IMR-90 (cell line): ENCODE measurements around the gene PANK2. TPM values are rescaled to one million over a fixed set of nuclear protein-coding genes. Genes with fewer than 3 reads are reported as not detected.

Source experiments
- ATAC-seq: fragments of 200-7000 bp; cut with Tn5 transposase; 2 replicates; pipeline ENCODE4 v1.9.1; 2020; ENCODE audit warnings: low read depth, mild to moderate bottlenecking, moderate library complexity
- BruUV-seq: library from RNA; stranded (reverse); fragments of 400-500 nt; replicated peaks from 2 replicates; lab custom pipeline; 2021; lab: Mats Ljungman, UMichigan
- CTCF ChIA-PET: fragments of 300-600 bp; formaldehyde crosslinking; extraction: SDS; loops from one replicate; lab custom pipeline; 2021; ENCODE audit warnings: antibody characterized with exemption; lab: Yijun Ruan, JAX
- POLR2A ChIA-PET: fragments of 300-600 bp; sonication (Branson Sonifier 250); formaldehyde crosslinking; loops from one replicate; lab custom pipeline; 2022; ENCODE audit warnings: antibody characterized with exemption; ENCODE audit not compliant: unreplicated experiment; lab: Charles Lee
- DNase-seq: peaks from one replicate; pipeline ENCODE4 v3.0.0; 2013
- H2AFZ ChIP-seq: replicated peaks from 2 replicates; pipeline ENCODE3; 2013; ENCODE audit warnings: low read length, mild to moderate bottlenecking; ENCODE audit not compliant: poor library complexity
- H2AK5ac ChIP-seq: 2 replicates; pipeline ENCODE4 v1.6.1; 2013; ENCODE audit warnings: low read depth, low read length, inconsistent platforms
- H2AK9ac ChIP-seq: replicated peaks from 2 replicates; pipeline ENCODE3; 2013; ENCODE audit warnings: mild to moderate bottlenecking, low read depth, low read length, moderate library complexity; ENCODE audit not compliant: poor library complexity
- H2BK120ac ChIP-seq: 2 replicates; pipeline ENCODE4 v1.6.1; 2013; ENCODE audit warnings: low read depth, low read length, inconsistent platforms
- H2BK15ac ChIP-seq: 3 replicates; pipeline ENCODE4 v1.6.1; 2013; ENCODE audit warnings: low read depth, low read length, inconsistent platforms
- H2BK20ac ChIP-seq: 2 replicates; pipeline ENCODE4 v1.6.1; 2013; ENCODE audit warnings: low read depth, mild to moderate bottlenecking, inconsistent platforms, low read length, moderate library complexity
- H2BK5ac ChIP-seq: 2 replicates; pipeline ENCODE4 v1.6.1; 2013; ENCODE audit warnings: mild to moderate bottlenecking, low read depth, low read length, inconsistent platforms; ENCODE audit not compliant: poor library complexity, severe bottlenecking
- H3K14ac ChIP-seq: replicated peaks from 2 replicates; pipeline ENCODE4 v1.6.1; 2013; ENCODE audit warnings: low read depth, low read length, inconsistent platforms
- H3K18ac ChIP-seq: 2 replicates; pipeline ENCODE4 v1.6.1; 2013; ENCODE audit warnings: low read depth, low read length, control low read depth
- H3K23ac ChIP-seq: 2 replicates; pipeline ENCODE4 v1.6.1; 2013; ENCODE audit warnings: low read depth, low read length, inconsistent platforms
- H3K27ac ChIP-seq: 2 replicates; pipeline ENCODE4 v1.5.1; 2013; ENCODE audit warnings: mild to moderate bottlenecking, control low read depth, low read length; ENCODE audit not compliant: insufficient read depth
- H3K27me3 ChIP-seq: 2 replicates; pipeline ENCODE4 v1.6.1; 2013; ENCODE audit warnings: low read length; ENCODE audit not compliant: control insufficient read depth, insufficient read depth
- H3K36me3 ChIP-seq: 2 replicates; pipeline ENCODE4 v1.6.1; 2013; ENCODE audit warnings: low read length, mixed read lengths; ENCODE audit not compliant: control insufficient read depth, insufficient read depth
- H3K4ac ChIP-seq: 2 replicates; pipeline ENCODE4 v1.6.1; 2013; ENCODE audit warnings: low read depth, low read length, inconsistent platforms
- H3K4me1 ChIP-seq: 2 replicates; pipeline ENCODE4 v1.6.1; 2013; ENCODE audit warnings: low read length, mixed read lengths; ENCODE audit not compliant: control insufficient read depth, insufficient read depth
- H3K4me2 ChIP-seq: 2 replicates; pipeline ENCODE4 v1.6.1; 2013; ENCODE audit warnings: low read depth, mild to moderate bottlenecking, control low read depth, low read length, moderate library complexity
- H3K4me3 ChIP-seq: 2 replicates; pipeline ENCODE4 v1.5.1; 2013; ENCODE audit warnings: low read depth, mild to moderate bottlenecking, control low read depth, low read length, moderate library complexity; ENCODE audit not compliant: insufficient read depth
- H3K56ac ChIP-seq: 2 replicates; pipeline ENCODE4 v1.6.1; 2013; ENCODE audit warnings: low read length, inconsistent platforms; ENCODE audit not compliant: insufficient read depth; ENCODE audit errors: extremely low read depth
- H3K79me1 ChIP-seq, 2 experiments: 2 replicates each; pipeline ENCODE4 v1.6.1; 2013; ENCODE audit warnings: low read length in 2 of 2, inconsistent platforms in 1 of 2, low read depth in 1 of 2
- H3K9ac ChIP-seq: 2 replicates; pipeline ENCODE4 v1.6.1; 2013; ENCODE audit warnings: low read depth, low read length, control low read depth
- H3K9me1 ChIP-seq: 2 replicates; pipeline ENCODE4 v1.6.1; 2013; ENCODE audit warnings: low read length, inconsistent platforms; ENCODE audit not compliant: insufficient read depth
- H3K9me3 ChIP-seq: 2 replicates; pipeline ENCODE4 v1.6.1; 2013; ENCODE audit warnings: low read length; ENCODE audit not compliant: control insufficient read depth, insufficient read depth
- H4K20me1 ChIP-seq: 2 replicates; pipeline ENCODE4 v1.6.1; 2013; ENCODE audit warnings: low read length, inconsistent platforms; ENCODE audit not compliant: insufficient read depth
- H4K5ac ChIP-seq: 2 replicates; pipeline ENCODE4 v1.6.1; 2013; ENCODE audit warnings: mild to moderate bottlenecking, low read depth, low read length, control low read depth
- H4K8ac ChIP-seq, 2 experiments: 2 replicates each; pipeline ENCODE4 v1.6.1; 2013; ENCODE audit warnings: low read depth in 2 of 2, low read length in 2 of 2, control low read depth in 1 of 2, inconsistent platforms in 1 of 2
- H4K91ac ChIP-seq: 2 replicates; pipeline ENCODE4 v1.6.1; 2013; ENCODE audit warnings: low read depth, low read length, inconsistent platforms; ENCODE audit not compliant: insufficient read depth
- BHLHE40 ChIP-seq: fragments of 150-350 bp; IDR thresholded peaks from 2 replicates; pipeline ENCODE4 v1.6.1; 2016; ENCODE audit warnings: mild to moderate bottlenecking, low read depth, low read length
- CTCF ChIP-seq: conservative IDR thresholded peaks from 2 replicates; pipeline ENCODE4 v1.5.1; 2012; ENCODE audit warnings: mild to moderate bottlenecking, low read depth, low read length, improper control_type of control experiment
- ELK1 ChIP-seq: fragments of 150-350 bp; IDR thresholded peaks from 2 replicates; pipeline ENCODE4 v1.6.1; 2016; ENCODE audit warnings: low read depth, mild to moderate bottlenecking, low read length, moderate library complexity, borderline replicate concordance
- FOS ChIP-seq: fragments of 150-350 bp; IDR thresholded peaks from 2 replicates; pipeline ENCODE4 v1.6.1; 2016; ENCODE audit warnings: low read depth, low read length
- MAFK ChIP-seq: IDR thresholded peaks from 2 replicates; pipeline ENCODE4 v1.6.1; 2012; ENCODE audit warnings: low read depth, low read length, improper control_type of control experiment
- MAZ ChIP-seq: IDR thresholded peaks from 2 replicates; pipeline ENCODE4 v1.6.1; 2012; ENCODE audit warnings: low read depth, mild to moderate bottlenecking, low read length, improper control_type of control experiment, moderate library complexity, borderline replicate concordance
- NFE2L2 ChIP-seq: fragments of 150-350 bp; IDR thresholded peaks from 2 replicates; pipeline ENCODE4 v1.6.1; 2016; ENCODE audit warnings: low read depth, mild to moderate bottlenecking, low read length
- POLR2A ChIP-seq: IDR thresholded peaks from 2 replicates; pipeline ENCODE4 v1.6.1; 2012; ENCODE audit warnings: mild to moderate bottlenecking, low read depth, low read length
- RAD21 ChIP-seq: IDR thresholded peaks from 2 replicates; pipeline ENCODE4 v1.6.1; 2012; ENCODE audit warnings: low read length, improper control_type of control experiment
- RCOR1 ChIP-seq: IDR thresholded peaks from 2 replicates; pipeline ENCODE4 v1.6.1; 2012; ENCODE audit warnings: mild to moderate bottlenecking, low read length, improper control_type of control experiment; ENCODE audit not compliant: insufficient replicate concordance
- RFX5 ChIP-seq: IDR thresholded peaks from 2 replicates; pipeline ENCODE4 v1.8.0; 2012; ENCODE audit warnings: low read depth, mild to moderate bottlenecking, low read length, moderate library complexity
- WGBS, 2 experiments: methylation state at CpG; one replicate each; pipeline versions ENCODE4 v1.1.5 to v1.1.7; 2013; ENCODE audit warnings: missing lambda C conversion rate in 2 of 2; ENCODE audit not compliant: insufficient read length in 1 of 2; ENCODE audit errors: extremely low coverage in 2 of 2; 5-methylcytosine and 5-hydroxymethylcytosine counted together
- dilution Hi-C: fragments of 300-500 bp; cut with HindIII; formaldehyde crosslinking; loops from one replicate; pipeline ENCODE4 v1.14.3; 2018; ENCODE audit warnings: low sequenced_read_pairs; ENCODE audit not compliant: unreplicated experiment
- in situ Hi-C: fragments of 300-500 bp; cut with MboI; formaldehyde crosslinking; loops from 3 replicates; pipeline ENCODE4 v1.14.3; 2019; ENCODE audit warnings: low sequenced_read_pairs, inconsistent platforms, mixed read lengths
- intact Hi-C: fragments of 100-400 bp; cut with micrococcal nuclease; formaldehyde crosslinking; loops from 2 replicates; pipeline ENCODE4 v1.10.0; 2022
- polyA plus RNA-seq, 3 experiments: library from polyadenylated mRNA; depleted of rRNA; stranded (reverse); fragments of >200 nt; gene quantifications; 2 replicates each; pipeline ENCODE4 v1.2.3, GENCODE V29; 2012; ENCODE audit warnings: low replicate concordance in 1 of 3
- total RNA-seq: library from RNA; depleted of rRNA; stranded (reverse); fragments of >200 nt; gene quantifications from 2 replicates; pipeline ENCODE4 v1.2.3, GENCODE V29; 2012

PANK2 gene
- total and polyA plus RNA-seq, 2 of the 4 experiments (the other 2 are of a cell fraction): 17.7 to 28.1 TPM

- ChIA-PET POLR2A (no interaction called here), CTCF (no interaction called here)
- Histone ChIP-seq H4K5ac (no peak overlapping the region), H4K20me1 (peaks cover 26% of the 10 kb centered on the region), H2AFZ (no peak overlapping the region), H3K27ac (peak overlapping the region; percentile 57; the same call in 1 of the 2 replicates), H3K79me1 (peaks cover 27 to 63% of the 10 kb centered on the region in 2 experiments), H3K27me3 (no peaks in the 10 kb centered on the region), H2BK20ac (no peak overlapping the region), H2BK120ac (no peak overlapping the region), H3K23ac (no peak overlapping the region), H3K4me3 (no peak overlapping the region), H2BK5ac (no peak overlapping the region), H3K9me3 (no peaks in the 10 kb centered on the region), H4K8ac (no peak overlapping the region), H3K36me3 (peaks cover 12% of the 10 kb centered on the region), H2AK9ac (peak overlapping the region; percentile 57), H4K91ac (no peak overlapping the region), H2BK15ac (no peak overlapping the region), H3K56ac (no peak overlapping the region), H3K4me2 (no peak overlapping the region), H3K14ac (no peak overlapping the region), H3K4me1 (peaks cover 4% of the 10 kb centered on the region), H3K9ac (no peak overlapping the region), H3K18ac (no peak overlapping the region), H3K4ac (no peak overlapping the region), H2AK5ac (no peak overlapping the region), H3K9me1 (peaks cover 12% of the 10 kb centered on the region)
- ATAC-seq (peak; percentile 62), DNase-seq (no peak)
- dilution Hi-C loops (no loop called here), in situ Hi-C loops (no loop called here), intact Hi-C loops (no loop called here)
- no peak for TF ChIP-seq FOS
- no peak for TF ChIP-seq MAFK
- no peak for TF ChIP-seq BHLHE40
- no peak for TF ChIP-seq RAD21
- TF ChIP-seq RCOR1: no peak
- no peak for TF ChIP-seq RFX5
- TF ChIP-seq CTCF: no peak
- no peak for TF ChIP-seq MAZ
- TF ChIP-seq NFE2L2: no peak
- no peak for TF ChIP-seq ELK1
- TF ChIP-seq POLR2A: no peak
- no TSS peak for BruUV-seq
- 100% methylated on average over 1 of the region's 3 CpGs; no CpG with 5 or more reads in 1 of the 2 experiments for WGBS, 2 experiments
Measured at GRCh38 chr20:3964719-3965118, 75.5 kb downstream of the PANK2 start.
